HG03139 (cell line): ENCODE data around the gene GPHA2.
"Not testable (repeated sequence)": the region's sequence is repeated elsewhere in the genome, so short reads cannot be mapped to it uniquely, and the experiment has no call there.

Source experiments
- ATAC-seq: cut with Tn5 transposase; IDR thresholded peaks from one replicate; pipeline ENCODE4 v1.9.1; 2021; ENCODE audit not compliant: unreplicated experiment

The GPHA2 gene, protein sequence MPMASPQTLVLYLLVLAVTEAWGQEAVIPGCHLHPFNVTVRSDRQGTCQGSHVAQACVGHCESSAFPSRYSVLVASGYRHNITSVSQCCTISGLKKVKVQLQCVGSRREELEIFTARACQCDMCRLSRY

DNA sequence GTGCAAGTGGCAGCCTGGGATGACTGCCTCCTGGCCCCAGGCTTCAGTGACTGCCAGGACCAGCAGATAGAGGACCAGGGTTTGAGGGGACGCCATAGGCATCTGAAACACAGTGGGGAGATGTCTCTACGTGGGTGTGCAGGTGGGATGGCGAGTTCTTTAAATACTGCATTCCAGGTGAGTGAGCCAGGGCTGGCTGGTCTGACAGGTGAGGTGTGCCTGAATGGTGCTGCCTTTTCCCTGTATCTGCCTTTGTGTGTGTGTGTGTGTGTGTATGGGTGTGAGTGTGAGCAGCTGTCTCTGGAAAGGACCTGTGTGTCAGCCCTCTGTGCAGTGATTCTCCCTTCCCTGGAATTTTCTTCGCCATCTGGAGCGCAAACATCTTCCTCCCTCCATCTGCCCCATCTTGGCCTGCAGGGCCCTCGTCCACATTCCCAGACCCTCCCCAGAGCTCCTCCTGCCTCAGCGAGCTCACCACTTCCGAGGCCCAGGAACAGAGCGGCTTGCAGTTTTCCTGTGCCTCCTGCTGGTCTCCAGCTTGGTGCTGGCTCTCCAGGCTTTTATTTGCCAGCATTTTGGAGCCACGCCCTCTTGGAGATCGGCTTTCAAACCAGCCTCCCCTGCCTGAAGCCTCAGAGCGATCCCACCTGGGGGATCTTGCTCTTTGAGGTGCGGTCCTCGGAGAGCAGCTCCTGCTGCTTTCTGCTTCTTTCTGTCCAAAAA, at the start of gene GPHA2:
TSS of gene GPHA2 (minus strand) at position 535 of the 723 bp plus-strand sequence. CDS start at position 102, 433 bp downstream.
- no peak for ATAC-seq

DNA sequence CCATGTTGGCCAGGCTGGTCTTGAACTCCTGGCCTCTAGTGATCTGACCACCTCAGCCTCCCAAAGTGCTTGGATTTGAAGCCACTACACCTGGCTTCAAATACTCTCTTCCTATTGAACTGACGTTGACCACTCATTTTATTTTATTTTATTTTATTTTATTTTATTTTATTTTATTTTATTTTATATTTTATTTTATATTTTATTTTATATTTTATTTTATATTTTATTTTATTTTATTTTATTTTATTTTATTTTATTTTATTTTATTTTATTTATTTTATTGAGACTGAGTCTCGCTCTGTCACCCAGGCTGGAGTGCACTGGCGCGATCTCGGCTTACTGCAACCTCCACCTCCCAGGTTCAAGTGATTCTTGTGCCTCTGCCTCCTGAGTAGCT, 47.6 kb upstream of the GPHA2 start:
- not testable (repeated sequence) for ATAC-seq

DNA sequence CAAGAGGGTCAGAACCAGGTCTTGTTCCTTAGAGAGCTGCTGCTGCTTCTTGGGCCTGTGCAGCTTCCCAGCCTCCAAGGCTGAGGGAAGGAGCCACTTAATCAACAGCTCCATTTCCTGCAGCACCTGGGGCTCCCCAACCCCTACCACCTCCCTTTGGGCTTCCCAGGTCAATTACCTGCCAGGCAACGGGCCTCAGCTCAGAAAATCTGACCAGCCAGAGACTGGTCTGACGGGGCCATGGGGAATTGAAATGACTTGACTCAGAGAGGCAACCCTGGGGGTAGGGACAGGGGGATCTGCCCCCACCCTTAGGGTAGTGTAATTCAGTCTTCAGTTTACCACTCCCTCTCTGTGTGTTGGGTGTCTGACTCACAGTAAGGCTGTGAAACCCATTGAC, 41.0 kb upstream of the GPHA2 start:
- ATAC-seq = no peak

DNA sequence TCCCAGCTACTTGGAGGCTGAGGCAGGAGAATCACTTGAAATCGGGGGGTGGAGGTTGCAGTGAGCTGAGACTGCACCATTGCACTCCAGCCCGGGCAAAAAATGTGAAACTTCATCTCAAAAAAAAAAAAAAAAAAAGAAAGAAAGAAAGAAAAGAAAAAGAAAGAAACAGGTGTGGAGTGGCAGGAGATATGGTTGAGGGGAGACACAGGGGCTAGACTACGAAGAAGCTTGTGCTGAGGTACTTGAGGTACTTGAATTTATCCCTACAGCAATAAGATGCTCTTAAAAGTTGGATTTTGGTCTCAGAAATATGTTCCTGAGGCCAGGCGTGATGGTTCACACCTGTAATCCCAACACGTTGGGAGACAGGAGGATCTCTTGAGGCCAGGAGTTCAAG, 38.4 kb upstream of the GPHA2 start:
- no peak for ATAC-seq

DNA sequence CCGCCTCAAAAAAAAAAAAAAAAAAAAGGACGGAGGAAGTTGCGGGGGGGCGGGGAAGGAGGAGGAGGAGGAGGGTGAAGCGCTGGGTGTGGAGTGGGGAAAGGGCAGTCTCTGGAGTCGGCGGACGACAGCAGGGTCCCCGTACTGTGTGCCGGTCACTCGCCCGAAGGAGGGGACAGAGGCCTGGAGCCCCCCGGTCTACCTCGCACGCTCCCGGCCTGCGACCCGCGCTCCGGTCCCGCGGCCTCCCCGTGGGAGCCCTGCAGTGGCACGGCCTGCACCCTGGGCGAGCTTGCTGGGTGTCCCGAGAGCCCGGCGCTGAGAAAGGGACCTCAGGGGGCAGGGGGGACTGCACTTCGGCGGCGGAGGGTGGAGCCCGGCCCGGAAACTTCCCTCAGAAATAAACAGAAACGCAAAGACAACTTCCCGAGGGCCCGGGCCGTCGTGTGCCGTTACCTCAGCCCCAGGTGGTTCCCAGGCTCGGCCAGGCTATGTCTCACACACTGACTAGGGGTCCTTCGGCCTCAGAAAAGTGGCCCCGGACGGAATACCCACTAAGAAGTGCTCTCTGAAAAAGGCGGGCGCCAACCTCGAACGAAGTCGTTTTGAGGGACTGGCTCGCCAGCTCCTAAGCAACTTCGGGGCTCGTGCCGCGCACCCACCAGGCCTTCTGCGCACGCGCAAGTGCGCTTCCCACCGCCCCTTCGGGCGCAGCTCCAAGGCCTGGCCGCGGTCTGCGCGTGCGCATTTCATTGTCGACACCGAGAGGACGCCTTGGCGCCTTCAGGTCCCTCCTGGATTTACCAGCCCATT, 35.9 kb upstream of the GPHA2 start, which contains the start of gene MAJIN:
TSS of gene MAJIN (minus strand) at position 688 of the 813 bp plus-strand sequence. CDS start 12,703 bp downstream, outside the sequence.
- no peak for ATAC-seq

DNA sequence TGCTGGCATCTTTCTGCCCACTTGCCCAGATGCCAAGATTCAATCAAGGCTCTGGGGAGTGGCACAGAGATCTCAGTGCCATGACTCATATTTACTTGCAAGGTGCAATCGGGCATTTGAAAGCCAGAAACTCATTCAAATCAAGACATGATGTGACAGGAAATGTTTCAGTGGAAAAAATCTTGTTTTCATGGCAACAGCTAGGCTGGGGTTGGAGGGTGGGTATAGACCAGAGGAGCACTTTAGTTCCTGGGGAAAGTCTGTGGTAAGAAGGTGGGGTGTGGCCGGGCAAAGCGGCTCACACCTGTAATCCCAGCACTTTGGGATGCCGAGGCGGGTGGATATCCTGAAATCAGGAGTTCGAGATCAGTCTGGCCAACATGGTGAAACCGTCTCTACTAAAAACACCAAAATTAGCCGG, 35.0 kb upstream of the GPHA2 start:
- ATAC-seq = no peak

DNA sequence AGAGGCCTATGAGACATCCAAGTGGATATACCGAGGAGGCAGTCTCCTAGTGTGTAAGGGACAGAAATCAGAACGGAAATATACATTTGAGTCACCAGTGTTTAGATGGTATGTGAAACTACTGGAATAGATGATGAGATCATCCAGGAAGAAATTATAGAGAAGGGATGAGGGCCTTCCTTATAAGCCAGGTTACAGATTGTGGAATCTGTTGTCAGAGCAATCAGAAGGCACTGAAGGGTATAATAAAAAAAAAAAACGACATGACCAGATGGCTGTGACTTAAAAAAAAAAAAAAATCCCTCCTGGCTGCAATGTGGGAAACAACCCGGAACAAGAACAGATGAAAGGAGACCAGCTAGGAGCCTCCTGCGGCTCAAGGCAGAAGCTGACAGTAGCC, 33.5 kb upstream of the GPHA2 start:
- no peak for ATAC-seq

DNA sequence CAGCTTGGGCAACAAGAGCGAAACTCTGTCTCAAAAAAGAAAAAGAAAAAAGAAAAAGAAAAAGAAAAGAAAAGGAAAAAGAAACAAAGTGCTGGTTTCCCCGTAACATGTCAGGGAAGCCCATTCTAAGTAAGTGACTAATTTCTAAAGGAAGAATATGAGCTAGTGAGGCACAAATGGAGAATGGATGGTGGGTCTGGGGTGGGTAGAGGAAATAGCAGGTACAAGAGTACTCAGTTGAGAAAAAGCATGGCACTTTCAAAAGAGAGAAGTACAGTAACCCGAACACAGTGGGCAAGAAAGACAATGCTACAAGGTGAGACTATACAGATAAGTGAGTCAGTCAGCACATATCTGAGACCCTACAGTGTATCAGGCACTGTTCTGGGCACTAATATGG, 31.7 kb upstream of the GPHA2 start:
- ATAC-seq = no peak

DNA sequence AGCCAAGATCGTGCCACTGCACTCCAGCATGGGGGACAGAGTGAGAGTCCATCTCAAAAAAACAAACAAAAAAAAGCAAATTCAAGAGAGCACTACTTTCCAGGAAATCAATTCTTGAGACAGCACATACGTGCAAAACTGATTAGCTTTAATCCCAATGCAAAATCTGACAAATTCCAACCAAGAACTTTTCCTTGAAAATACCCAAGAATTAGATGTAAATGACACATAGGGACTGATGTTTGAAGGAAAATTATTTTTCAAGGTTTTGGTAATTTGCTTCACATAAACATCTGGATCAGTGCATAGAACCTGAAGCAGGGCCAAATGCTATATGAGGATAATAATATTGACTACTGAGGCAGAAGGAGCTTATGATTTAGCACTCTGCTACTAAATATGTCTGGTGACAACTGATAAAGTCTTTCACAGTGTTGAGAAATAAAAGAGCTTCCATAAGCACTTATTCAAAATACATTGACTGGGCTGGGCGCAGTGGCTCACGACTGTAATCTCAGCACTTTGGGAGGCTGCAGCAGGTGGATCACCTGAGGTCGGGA, 27.5 kb upstream of the GPHA2 start:
- no peak for ATAC-seq

DNA sequence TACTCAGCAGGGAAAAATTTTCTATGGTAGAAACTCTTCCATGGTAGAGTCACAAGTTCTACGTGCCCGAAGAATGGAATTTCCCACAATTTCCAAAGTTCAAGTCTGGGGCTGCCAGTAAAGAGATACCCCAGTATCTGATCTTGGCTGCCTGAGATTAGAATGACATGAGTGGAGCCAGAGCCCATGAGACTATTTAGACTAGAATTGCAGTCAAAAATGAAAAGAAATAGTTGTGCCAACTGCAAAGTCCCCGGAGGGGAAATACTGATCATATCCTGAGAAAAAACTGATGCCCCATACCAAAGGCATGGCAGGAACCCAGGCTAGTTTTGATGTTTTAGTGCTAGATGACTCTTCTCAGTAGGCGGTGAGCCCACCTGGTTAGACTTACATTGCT, 25.0 kb upstream of the GPHA2 start:
- ATAC-seq = no peak

DNA sequence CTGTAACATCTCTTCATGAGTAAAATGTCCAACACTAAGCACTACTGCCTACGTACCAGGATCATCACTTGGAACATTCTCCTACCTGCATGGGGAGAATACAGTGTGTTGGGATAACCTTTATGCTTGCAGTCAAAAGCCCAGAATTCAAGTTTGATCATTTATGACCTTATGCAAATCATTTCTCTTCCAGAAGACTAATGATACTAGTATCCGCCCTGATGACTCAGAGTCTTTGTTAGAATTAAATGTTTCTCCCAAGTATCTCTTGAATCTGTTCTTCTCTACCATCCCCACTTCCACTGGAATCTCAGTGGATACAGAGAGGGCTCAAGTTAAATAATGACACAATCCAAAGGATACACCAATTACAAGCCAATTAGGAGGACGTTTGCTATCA, 23.8 kb upstream of the GPHA2 start:
- no peak for ATAC-seq

DNA sequence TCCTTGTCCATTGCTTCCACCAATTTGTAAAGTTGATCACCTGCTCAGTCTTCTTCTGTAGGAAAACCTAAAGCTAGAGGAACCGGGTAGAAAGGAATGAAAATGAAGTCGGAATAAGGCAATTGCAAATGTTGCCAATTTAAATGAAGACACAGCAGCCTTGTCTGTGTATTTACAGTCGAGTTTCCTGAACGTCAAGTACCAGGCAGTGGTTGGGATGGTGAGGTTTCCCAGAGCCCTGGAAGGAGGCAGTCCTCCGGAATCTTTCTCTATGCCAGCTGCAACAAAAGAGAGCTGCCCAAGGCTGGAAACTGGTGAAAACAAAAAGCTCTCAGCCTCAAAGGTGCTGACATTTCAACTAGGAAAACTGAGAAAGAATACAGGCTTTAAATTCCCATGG, 18.5 kb upstream of the GPHA2 start:
- no peak for ATAC-seq

DNA sequence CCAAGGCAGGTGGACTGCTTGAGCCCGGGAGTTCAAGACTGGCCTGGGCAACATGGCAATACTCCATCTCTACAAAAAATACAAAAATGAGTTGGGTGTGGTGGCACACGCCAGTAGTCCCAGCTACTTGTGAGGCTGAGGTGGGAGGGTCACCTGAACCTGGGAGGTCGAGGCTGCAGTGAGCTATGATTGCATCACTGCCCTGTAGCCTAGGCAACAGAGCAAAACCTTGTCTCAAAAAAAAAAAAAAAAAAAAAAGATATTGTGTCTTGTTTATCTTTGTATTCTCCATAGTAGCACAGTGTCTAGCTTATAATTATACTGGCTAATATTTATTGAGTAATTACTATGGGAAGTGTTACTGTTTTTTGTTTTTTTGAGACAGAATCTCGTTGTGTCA, 15.8 kb upstream of the GPHA2 start:
- no peak for ATAC-seq

DNA sequence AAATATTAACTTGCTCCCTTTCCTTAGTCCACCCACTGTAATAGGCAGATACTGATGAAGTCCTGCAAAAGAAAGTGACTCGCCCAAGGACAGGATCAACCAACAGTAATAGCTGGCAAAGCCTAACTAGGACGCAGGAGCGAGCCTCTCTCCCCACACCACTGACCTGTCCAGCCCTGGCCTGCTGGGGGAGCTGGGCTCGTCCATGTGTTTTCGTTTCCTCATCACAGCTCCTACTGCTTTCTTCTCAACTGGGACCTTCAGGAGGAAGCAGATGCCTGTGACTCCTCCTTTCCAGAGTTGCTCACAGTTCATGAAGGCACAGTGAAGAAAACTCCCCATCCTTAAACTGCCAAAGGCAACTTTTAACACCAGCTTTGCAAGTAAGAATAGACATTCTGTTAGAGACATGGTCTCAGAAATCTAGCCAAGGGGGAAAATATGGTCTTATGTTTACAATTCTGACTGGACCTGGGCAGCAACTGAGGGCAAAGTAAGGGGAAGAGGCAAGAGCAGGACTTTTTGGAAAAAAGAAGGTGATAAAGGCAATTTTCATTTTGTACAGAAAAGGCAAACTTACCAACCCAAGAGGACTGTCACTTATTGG, 11.6 kb upstream of the GPHA2 start:
- no peak for ATAC-seq

DNA sequence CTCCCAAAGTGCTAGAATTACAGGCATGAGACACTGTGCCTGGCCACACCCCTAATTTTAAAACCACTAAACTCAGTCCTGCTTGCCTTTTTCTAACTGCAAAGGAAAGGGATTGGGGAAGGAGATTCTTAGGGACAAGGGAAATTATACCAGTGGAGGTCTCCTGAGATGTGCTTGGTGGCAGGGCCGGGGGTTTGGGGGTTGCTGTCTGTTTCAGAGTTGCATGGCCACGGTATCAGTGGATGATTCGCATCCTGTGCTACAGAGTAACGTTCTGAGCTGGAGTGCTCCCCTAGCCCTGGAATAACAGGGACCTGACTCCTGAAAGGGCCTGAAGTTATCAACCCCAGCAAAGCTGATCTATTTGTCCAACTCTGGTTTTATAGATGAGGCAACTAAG, 846 bp upstream of the GPHA2 start:
- no peak for ATAC-seq

DNA sequence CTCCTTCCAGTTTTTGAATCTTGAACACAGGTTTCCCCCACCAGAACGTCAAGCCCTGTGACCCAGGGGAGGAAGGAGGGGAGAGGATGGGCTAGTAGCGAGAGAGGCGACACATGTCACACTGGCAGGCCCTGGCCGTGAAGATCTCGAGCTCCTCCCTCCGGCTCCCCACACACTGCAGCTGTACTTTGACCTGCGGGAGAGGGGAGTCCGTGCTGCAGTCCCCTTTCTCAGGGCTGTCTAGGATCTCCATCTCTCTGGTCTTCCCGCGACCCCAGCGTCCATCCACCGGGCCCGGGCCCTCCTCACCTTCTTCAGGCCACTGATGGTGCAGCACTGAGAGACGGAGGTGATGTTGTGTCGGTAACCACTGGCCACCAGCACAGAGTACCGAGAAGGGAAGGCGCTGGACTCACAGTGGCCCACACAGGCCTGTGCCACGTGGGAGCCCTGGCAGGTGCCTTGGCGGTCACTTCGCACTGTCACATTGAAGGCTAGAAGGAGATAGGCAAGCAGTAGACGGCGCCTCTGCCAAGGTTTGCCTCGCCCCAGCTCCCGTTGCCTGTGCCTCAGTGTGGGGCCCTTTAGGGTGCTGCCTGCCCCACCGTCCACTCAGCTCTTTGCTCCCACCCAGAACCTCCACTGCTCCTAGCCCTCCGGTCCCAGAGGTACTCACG, 873 bp downstream of the GPHA2 start:
- ATAC-seq = no peak

DNA sequence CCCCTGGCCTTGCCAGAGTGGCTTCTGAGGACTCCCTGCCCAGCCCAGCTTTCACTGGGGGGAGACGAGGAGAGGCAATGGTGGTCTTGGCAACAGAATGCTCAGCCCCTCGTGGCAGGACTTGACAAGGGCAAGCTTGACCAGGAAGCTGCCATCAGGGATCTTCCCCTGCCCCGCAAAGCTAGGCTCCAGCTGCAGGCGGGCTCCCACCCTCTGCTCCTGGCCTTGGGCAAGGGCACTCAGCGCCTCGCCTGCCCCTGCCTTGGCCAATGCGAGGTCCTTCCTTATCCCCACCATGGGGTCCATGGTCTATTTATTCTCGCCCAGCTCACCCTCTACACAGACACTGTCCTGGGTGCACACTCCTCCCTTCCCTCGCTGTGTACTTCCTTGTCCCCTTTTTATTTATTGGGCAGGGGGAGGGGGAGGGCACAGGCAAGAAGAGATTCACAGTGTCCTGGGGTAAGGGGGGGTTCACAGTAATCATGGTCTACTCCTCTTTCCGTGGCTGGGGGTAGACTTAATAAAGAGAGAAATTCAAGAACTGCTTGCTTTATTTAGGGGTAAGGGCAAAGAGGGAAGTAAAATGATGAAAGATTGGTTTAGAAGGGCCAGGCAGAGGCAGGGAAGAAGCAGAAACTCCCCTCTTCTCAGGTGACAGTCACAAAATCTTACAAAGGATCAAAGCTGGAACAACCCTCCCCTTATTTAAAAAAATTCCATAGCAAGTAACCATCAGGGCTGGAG, 1.6 kb downstream of the GPHA2 start:
- ATAC-seq = no peak

DNA sequence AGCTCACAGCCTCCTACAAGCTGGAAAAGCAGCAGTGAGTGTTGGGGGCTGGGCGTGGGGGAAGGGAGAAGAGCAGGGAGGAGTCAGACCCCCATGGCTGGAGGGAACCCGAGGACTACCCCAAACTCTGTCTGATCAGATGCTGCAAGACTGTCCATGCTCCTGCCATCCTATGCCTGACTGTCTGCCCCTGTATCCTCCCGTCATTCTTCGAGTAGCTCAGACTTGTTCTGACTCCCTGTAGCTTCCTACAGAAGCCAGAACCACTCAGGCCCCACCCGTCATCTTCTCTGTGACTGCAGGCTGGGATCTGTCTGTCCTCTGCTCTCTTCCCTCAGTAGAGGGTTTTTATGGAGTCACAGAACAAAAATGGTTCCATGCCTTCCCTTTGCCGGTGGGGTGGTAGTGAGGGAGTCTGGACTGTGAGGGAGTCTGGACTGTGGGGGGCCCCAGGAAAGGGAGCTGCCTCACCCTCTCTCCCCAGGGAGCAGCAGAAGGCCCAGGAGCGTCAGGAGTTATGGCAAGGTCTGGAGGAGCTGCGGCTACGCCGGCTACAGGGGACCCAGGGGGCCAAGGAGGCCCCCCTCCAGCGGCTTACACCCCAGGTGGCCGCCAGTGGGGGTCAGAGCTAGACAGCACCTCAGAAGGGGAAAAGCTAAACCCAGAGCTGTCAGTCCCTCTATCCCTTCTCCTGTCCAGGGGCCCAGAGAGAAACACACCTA, 2.3 kb downstream of the GPHA2 start:
- ATAC-seq = no peak

DNA sequence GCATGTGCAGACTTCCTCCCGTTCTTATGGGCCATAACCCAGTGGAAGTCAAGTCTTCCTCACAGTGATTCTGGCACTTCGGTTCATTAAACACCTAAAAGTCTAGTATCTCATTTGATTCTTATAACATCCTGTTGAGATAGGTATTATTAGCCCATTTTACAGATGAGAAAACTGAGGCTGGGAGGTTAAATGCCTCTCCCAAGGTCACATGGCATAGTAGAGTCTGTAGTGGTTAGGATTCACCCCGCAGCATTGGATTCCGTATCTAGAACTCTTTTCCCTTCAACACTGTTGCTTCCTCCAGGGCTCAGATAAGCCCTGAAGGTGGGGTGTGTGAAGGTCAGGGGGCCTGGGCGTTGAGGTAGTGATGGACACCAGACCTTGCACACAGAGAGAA, 3.4 kb downstream of the GPHA2 start:
- ATAC-seq = no peak
